C4-2B (cell line): ENCODE data around the gene HSD11B1.

ENCODE experiments used
- CTCF ChIP-seq: fragments of 450-650 bp; conservative IDR thresholded peaks from 2 replicates; pipeline ENCODE4 v1.5.1; 2017; ENCODE audit warnings: mild to moderate bottlenecking
- ZFX ChIP-seq: fragments of 450-650 bp; IDR thresholded peaks from 2 replicates; pipeline ENCODE4 v1.6.1; 2017

DNA sequence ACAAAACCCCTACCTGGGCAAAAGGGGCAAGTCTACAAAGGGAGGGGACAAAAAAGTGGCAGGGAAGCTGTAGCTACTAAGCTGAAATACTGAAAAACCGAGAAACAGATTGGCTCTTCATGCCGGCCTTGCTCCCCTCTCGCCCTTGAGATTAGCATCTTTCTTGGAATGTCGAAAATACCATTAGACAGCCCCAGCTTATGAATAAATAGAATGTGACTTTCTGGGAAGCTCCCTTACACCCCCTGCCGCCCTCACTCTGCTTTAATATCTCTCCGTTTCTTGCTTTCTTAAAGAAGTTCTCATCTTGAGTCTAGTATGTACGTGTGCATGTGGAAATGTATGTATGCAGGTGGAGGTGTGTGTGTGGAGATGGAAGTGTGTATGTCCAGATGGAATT lies 65.3 kb downstream of the HSD11B1 start:
- no peak for TF ChIP-seq CTCF
- TF ChIP-seq ZFX = no peak
